NCI-H128 (cell line): ENCODE measurements around the gene TPCN1.
A peak's percentile ranks its signal among the peaks of the same experiment; 100 is the strongest.

Experiments used
- DNase-seq: peaks from one replicate; lab custom pipeline; 2025; ENCODE audit not compliant: unreplicated experiment; lab: John Stamatoyannopoulos, UW

The TPCN1 gene

GRCh38 chr12:113222730-113223531 lies 1.7 kb downstream of the TPCN1 start:
- no peak for DNase-seq

- DNase-seq, result no peak
Measured at GRCh38 chr12:113224955-113225354, 3.7 kb downstream of the TPCN1 start.

DNA sequence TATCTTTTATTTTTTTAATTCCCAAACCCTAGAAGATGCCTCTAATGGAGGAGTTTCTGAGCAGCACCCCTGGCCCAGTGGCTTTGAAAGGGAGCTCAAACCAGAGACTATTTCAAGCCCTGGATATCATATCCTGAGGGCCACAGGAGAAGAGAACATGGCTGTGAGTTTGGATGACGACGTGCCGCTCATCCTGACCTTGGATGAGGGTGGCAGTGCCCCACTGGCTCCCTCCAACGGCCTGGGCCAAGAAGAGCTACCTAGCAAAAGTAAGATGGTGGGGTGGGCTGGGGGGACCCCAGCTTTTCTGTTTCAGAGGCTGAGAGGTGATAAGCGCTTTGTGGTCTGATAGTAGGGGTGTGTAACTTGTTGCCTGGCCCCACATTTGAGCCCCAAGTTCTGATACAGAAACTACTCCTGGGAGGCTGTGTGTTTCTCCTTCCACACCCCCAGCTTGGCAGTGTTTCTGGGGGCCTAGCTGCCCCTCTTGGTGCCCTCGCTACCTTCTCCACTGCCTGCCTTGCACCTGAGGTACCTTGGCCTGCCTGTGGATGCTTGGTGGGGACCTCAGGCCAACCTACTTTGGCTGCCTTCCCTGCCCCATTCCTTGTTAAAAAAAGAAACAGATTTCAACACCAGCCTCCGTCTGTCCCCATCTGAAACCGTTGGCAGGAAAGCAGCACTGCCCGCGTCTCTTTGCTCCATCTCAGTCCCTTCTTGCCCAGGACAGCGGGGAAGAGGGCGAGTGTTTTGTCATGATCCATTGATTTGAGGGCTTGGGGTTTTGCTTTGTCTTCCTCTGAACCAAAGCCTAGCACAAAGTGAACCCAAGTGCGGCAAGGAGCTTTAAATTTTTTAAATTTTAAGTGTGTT lies 5.7 kb downstream of the TPCN1 start:
- no peak for DNase-seq

DNA sequence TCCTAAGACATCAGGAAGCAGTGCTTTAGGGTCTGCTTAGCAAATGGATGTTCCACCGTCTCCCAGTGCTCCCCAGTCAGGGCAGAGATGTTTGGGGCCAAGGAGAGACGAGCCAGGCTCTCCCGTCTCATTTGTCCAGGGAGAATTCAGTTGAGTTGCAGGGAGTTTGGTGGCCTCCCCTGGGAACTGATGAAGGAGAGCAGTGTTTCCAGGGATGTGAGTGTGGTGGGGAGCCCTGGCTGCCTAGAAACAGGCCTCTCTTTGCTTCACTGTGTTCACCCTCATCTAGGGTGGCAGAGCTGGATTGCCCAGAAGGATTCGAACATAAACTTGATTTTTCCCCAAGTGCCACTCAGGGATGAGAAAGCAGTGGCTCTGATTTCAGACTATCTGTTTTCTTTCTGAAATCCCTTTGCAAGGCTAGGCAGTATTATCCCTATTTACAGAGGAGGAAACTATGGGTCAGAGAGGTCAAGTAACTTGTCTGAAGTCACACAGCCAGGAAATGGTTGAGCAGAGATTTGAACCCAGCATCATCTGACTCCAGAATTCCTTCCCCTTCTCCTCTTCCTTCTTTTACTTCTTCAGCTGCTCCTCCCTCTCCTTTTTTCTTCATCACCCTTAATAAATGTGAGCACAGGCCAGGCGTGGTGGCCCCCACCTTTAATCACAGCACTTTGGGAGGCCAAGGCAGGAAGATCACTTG lies 6.6 kb downstream of the TPCN1 start:
- no peak for DNase-seq

GRCh38 chr12:113228394-113229028 lies 7.2 kb downstream of the TPCN1 start:
- no peak for DNase-seq

DNA sequence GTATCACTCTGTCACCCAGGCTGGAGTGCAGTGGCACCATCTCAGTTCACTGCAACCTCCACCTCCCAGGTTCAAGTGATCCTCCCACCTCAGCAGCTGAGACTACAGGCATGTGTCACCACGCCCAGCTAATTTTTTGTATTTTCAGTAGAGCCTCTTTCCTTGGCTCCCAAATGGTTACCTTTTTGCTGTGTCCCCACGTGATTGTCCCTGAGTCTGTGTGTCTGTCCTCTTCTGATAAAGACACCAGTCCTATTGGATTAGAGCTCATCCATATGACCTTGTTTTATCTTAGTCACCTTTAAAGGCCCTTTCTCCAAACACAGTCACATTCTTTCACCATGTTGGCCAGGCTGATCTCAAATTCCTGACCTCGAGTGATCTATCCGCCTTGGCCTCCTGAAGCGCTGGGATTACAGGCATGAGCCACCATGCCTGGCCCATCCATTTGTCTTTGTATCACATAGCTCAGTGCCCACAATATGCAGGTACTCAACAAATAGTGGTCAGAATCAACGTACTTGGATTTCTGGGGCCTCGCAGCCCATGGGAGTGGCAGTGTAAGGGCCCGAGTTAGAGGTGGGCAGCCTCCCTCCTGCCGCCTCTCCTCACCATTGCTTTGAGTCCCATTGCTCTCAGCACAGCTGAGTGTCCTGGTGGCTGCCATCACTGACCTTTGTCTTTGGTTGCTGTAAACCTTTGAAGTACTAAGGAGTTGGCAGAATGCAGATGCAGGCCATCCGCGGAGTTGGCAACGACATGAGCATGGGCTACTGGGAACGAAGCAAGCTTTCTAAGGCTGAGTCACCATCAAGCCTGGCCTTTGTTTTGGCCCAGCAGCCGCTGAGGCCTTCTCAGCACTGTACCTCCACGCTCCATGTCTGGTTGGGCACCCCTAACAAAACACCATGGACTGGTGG lies 9.3 kb downstream of the TPCN1 start:
- DNase-seq, result no peak

DNA sequence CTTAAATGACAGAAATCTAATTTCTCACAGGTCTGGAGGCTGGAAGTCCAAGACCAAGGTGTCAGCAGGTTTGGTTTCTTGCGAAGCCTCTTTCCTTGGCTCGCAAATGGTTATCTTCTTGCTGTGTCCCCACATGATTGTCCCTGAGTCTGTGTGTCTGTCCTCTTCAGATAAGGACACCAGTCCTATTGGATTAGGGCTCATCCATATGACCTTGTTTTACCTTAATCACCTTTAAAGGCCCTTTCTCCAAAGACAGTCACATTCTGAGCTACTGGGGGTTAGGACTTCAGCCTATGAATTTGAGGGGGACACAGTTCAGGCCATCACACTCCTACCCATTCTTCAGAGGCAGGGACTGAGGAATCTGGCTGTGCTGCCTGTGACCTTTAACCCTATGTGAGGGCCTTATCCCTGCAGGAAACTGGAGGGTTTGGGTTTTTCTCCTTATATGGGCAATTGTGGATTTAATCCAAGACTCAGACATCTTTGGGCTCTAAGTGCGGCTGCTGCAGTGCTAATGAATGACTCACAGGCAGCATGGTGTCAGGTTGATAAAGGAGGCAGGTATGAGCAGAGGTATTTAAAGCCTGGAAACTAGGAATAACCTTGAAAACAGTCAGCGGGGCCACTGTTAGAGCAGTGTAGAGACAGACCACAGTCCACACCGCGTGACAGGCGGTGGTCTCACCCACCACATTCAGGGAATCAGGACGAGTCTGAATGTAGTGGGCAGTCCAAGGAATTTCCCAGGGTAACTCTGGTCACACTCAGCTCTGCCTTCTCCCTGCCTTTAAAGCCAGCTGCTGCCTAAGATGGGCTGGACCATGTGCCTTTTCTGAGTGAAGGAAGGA lies 10.2 kb downstream of the TPCN1 start:
- no peak for DNase-seq

DNA sequence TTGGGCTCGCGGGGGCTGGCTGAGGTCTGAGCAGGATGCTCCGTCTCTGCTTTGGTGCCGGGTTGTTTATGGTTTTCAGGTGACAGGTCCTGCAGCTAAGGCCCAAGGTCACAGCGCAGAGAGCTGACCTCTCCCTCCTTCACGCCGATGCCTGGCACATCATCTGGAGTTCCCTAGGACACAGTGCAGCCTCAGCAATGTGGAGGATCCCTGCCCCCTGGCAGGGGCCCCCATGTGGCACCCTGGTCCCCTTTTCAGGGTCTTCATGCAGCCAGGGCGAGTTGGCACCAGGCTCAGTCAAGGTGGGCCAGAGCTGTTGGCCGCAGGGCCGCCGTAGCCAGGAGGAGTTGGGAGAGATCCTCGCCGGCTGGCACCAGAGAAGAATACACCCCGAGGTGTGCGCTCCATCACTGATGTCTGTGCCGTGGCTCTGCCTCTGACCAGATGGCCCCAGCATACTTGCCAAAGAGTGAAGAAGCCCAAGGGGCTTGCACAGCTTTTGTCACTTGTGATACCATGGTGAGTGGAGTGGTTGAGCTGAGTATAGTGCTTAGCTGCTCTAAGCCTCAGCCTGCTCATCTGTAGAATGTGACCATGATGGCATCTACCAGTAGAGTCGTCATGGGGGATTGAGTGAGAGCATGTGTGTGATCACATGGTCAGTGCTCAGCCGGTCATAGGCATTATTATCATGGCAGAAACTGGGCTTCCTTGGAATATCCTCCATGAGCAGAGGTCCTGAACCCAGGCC lies 11.0 kb downstream of the TPCN1 start:
- no peak for DNase-seq

- DNase-seq, result peak; percentile 92
Measured at GRCh38 chr12:113232840-113233585, 11.7 kb downstream of the TPCN1 start.

DNA sequence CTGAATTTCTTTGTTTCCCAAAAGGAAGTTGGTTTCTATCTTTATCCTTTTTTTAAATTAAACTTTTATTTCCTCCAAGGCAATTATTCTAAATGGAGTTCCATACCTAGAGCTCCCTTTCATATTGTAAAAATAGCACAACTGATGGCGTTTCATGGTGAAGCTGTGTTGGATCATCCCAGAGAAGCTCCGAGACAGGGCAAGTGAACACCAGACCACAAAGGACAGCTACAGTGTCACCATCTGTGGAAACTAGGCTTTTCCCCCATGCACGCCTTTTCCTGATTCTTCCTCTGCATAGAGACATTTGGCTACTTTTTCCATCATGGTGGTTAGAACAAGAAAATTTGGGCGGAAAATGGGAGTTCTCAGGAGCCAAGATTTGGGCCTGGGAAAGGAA lies 12.7 kb downstream of the TPCN1 start:
- DNase-seq, result no peak

GRCh38 chr12:113234483-113234882 lies 13.2 kb downstream of the TPCN1 start:
- no peak for DNase-seq

DNA sequence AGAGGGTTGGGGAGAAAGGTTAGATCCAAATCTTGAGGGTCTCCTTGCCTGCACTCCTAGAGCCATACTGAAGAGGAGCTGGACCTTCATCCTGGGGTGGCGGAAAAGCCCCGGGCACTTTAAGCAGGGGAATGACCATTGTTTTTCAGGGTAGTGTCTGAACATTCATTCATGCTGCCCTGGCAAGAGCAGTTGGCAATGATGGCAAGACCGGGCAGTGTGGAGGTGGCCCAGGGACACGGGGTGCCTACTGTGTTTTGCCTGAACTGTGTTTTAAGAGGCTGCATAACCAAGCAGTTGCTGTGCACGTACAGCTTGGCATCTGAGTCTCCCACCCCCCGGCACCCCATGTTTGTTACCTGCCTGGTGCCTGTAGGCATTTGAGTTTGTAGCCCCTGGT lies 14.7 kb downstream of the TPCN1 start:
- DNase-seq, result no peak

DNA sequence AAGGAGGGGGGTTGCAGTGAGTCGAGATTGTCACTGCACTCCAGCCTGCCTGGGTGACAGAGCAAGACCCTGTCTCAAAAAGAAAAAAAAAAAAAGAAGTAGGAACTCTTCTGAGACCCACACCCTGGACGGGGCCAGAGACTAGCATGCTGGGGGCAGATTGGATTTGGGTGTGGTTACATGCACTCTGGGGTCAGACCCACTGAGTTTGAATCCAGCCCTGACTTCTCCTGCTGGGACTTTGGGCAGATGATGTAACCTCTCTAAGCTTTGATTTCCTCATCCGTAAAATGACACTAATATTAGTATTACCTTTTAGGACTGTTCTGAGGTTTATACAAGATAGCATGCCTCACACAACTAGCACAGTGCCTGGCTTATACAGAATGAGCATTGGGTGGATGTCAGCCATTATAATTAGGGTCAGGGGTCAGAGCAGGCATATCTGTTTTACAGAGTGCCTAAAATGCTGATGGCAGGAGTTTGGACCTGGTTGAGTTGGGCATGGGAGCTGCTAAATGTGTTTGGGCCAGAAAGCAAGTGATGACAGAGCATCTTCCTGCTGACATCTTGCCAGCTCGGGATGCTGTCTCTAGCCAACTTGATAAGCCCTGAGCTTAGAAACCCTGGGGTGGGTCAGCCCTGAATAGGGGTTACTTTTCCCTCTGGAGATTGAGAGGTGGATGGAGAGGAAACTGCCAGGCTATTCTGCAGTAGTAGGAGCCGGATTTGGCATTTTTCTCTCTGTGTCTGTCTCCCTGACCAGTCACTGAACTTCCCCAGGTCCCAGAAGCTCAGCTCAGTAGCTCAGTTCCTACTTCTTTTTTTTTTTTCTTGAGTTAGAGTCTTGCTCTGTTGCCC lies 15.5 kb downstream of the TPCN1 start:
- no peak for DNase-seq

GRCh38 chr12:113237748-113238147 lies 16.5 kb downstream of the TPCN1 start:
- no peak for DNase-seq

GRCh38 chr12:113238309-113238708 lies 17.0 kb downstream of the TPCN1 start:
- DNase-seq, result no peak

DNA sequence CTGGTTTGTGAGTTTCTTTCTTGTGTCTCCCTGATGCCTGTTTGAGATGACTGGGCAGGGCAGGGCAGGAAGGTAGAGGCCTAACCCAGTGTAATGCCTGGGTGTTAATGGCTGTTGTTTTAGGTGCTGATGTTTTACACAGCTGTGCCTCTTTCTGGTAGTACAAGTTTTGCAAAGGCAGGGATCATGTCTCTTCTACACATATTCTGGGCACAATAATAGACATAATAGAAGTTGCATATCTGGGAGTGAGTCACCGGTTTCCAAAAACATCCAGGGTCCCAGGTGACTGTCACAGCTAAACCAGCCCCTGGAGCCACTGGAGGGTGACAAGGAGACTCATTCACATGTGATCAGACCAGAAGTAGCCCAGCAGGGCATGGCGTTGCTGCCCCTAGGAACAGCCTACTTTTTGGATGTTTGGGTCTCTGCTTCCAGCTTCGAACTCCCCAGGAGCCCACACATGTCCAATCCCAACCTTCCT lies 18.1 kb downstream of the TPCN1 start:
- no peak for DNase-seq
